ENCODE measurements around the gene ZBTB11. TPM values are rescaled to one million over a fixed set of nuclear protein-coding genes. Genes with fewer than 3 reads are reported as not detected.

The ZBTB11 gene
- polyA plus RNA-seq, 1 donor, result 19.1 TPM

DNA sequence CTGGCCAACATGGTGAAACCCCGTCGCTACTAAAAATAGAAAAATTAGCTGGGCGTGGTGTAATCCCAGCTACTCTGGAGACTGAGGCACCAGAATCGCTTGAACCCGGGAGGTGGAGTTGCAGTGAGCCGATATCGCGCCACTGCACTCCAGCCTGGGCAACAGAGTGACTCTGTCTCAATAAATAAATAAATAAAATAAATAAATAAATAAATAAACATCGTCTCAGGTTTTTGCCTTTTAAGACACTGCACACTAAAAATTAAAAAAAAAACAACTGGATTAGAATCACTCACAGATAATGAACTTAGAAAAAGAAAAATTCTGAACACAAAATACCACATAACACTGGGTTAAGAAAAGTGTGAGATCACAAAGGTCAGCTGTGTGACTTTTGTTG, 2.4 kb downstream of the ZBTB11 start:
- 100% methylated on average over 1 of the region's 9 CpGs for WGBS (ENCODE audit: insufficient coverage, low lambda C conversion rate)
- Histone ChIP-seq H3K9me3 (ENCODE audit: control insufficient read depth, low read depth, low read length) (no peaks in the 10 kb centered on the region), H3K36me3 (ENCODE audit: control insufficient read depth, insufficient read depth, low read length) (peaks cover 13% of the 10 kb centered on the region), H3K4me1 (ENCODE audit: control insufficient read depth, insufficient read depth, low read length) (peaks cover 11% of the 10 kb centered on the region), H3K4me3 (ENCODE audit: low read length) (no peak overlapping the region), H3K27me3 (ENCODE audit: control insufficient read depth, insufficient read depth, low read length) (no peaks in the 10 kb centered on the region), H3K27ac (ENCODE audit: low read length) (no peak overlapping the region)
- DNase-seq, result no peak

GRCh38 chr3:101673953-101674352, 3.0 kb downstream of the ZBTB11 start:
- peaks cover 11% of the 10 kb centered on the region for H3K4me1 ChIP-seq (ENCODE audit: control insufficient read depth, insufficient read depth, low read length)
- H3K36me3 ChIP-seq (ENCODE audit: control insufficient read depth, insufficient read depth, low read length), result peaks cover 17% of the 10 kb centered on the region
- no peaks in the 10 kb centered on the region for H3K9me3 ChIP-seq (ENCODE audit: control insufficient read depth, low read depth, low read length)
- H3K27ac ChIP-seq (ENCODE audit: low read length), result no peak overlapping the region
- WGBS (ENCODE audit: insufficient coverage, low lambda C conversion rate), result 94% methylated on average over 7 of the region's 13 CpGs
- no peak for DNase-seq
- no peaks in the 10 kb centered on the region for H3K27me3 ChIP-seq (ENCODE audit: control insufficient read depth, insufficient read depth, low read length)
- H3K4me3 ChIP-seq (ENCODE audit: low read length), result no peak overlapping the region

GRCh38 chr3:101671014-101671413, 5.9 kb downstream of the ZBTB11 start:
- no CpG with 5 or more reads among the region's 5 CpGs for WGBS (ENCODE audit: insufficient coverage, low lambda C conversion rate)
- Histone ChIP-seq H3K4me3 (ENCODE audit: low read length) (no peak overlapping the region), H3K4me1 (ENCODE audit: control insufficient read depth, insufficient read depth, low read length) (peaks cover 3% of the 10 kb centered on the region), H3K27ac (ENCODE audit: low read length) (no peak overlapping the region), H3K9me3 (ENCODE audit: control insufficient read depth, low read depth, low read length) (no peaks in the 10 kb centered on the region), H3K36me3 (ENCODE audit: control insufficient read depth, insufficient read depth, low read length) (peaks cover 26% of the 10 kb centered on the region), H3K27me3 (ENCODE audit: control insufficient read depth, insufficient read depth, low read length) (no peaks in the 10 kb centered on the region)
- no peak for DNase-seq

DNA sequence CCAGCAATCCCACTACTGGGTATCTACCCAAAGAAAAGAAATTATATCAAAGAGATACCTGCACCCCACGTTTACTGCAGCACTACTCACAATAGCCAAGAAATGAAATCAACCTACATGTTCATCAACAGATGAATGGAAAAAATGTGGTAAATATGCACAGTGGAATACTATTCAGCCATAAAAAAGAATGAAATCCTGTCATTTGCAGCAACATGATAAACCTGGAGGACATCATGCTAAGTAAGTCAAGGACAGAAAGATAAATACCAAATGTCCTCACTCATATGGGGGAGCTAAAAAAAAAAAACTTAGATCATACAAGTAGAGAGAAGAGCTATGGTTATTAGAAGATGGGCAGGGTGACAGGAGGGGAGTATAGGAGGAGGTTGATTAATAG, 9.1 kb downstream of the ZBTB11 start:
- Histone ChIP-seq H3K4me3 (ENCODE audit: low read length) (no peak overlapping the region), H3K4me1 (ENCODE audit: control insufficient read depth, insufficient read depth, low read length) (no peaks in the 10 kb centered on the region), H3K9me3 (ENCODE audit: control insufficient read depth, low read depth, low read length) (no peaks in the 10 kb centered on the region), H3K27ac (ENCODE audit: low read length) (no peak overlapping the region), H3K36me3 (ENCODE audit: control insufficient read depth, insufficient read depth, low read length) (peaks cover 40% of the 10 kb centered on the region), H3K27me3 (ENCODE audit: control insufficient read depth, insufficient read depth, low read length) (no peaks in the 10 kb centered on the region)
- no peak for DNase-seq
- WGBS (ENCODE audit: insufficient coverage, low lambda C conversion rate), result no CpG with 5 or more reads among the region's 1 CpG

- Histone ChIP-seq H3K27me3 (ENCODE audit: control insufficient read depth, insufficient read depth, low read length) (no peaks in the 10 kb centered on the region), H3K27ac (ENCODE audit: low read length) (no peak overlapping the region), H3K9me3 (ENCODE audit: control insufficient read depth, low read depth, low read length) (no peaks in the 10 kb centered on the region), H3K36me3 (ENCODE audit: control insufficient read depth, insufficient read depth, low read length) (peaks cover 40% of the 10 kb centered on the region), H3K4me3 (ENCODE audit: low read length) (no peak overlapping the region), H3K4me1 (ENCODE audit: control insufficient read depth, insufficient read depth, low read length) (no peaks in the 10 kb centered on the region)
- no peak for DNase-seq
- WGBS (ENCODE audit: insufficient coverage, low lambda C conversion rate), result 70% methylated on average over 2 of the region's 6 CpGs
Observed at GRCh38 chr3:101667331-101667730, 9.6 kb downstream of the ZBTB11 start.

- Histone ChIP-seq H3K36me3 (ENCODE audit: control insufficient read depth, insufficient read depth, low read length) (peaks cover 40% of the 10 kb centered on the region), H3K4me1 (ENCODE audit: control insufficient read depth, insufficient read depth, low read length) (no peaks in the 10 kb centered on the region), H3K27me3 (ENCODE audit: control insufficient read depth, insufficient read depth, low read length) (no peaks in the 10 kb centered on the region), H3K27ac (ENCODE audit: low read length) (no peak overlapping the region), H3K9me3 (ENCODE audit: control insufficient read depth, low read depth, low read length) (no peaks in the 10 kb centered on the region), H3K4me3 (ENCODE audit: low read length) (no peak overlapping the region)
- DNase-seq, result no peak
Observed at GRCh38 chr3:101665851-101666250, 11.1 kb downstream of the ZBTB11 start.

DNA sequence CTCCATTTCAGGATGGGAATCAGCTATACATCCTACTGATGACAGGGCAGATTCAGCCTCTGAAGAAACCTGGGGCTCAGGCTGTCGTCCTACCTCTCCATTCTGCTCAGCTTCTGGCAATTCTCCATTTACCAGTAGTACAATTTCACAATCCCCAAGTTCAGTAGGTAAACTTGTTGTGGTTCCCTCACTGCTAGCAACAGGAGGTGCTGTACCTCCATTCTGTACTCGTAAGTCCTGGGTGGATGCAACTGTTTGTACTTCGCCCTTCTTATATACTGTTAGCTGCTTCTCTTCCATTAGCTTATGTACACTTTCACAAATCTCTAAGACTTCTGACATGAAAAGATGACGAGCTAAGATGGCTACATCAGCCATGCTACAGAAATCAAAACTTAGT, 11.6 kb downstream of the ZBTB11 start:
- H3K27me3 ChIP-seq (ENCODE audit: control insufficient read depth, insufficient read depth, low read length), result no peaks in the 10 kb centered on the region
- WGBS (ENCODE audit: insufficient coverage, low lambda C conversion rate), result 100% methylated on average over 2 of the region's 4 CpGs
- no peak overlapping the region for H3K27ac ChIP-seq (ENCODE audit: low read length)
- no peaks in the 10 kb centered on the region for H3K4me1 ChIP-seq (ENCODE audit: control insufficient read depth, insufficient read depth, low read length)
- H3K4me3 ChIP-seq (ENCODE audit: low read length), result no peak overlapping the region
- DNase-seq, result no peak
- H3K36me3 ChIP-seq (ENCODE audit: control insufficient read depth, insufficient read depth, low read length), result peaks cover 39% of the 10 kb centered on the region
- no peaks in the 10 kb centered on the region for H3K9me3 ChIP-seq (ENCODE audit: control insufficient read depth, low read depth, low read length)

DNA sequence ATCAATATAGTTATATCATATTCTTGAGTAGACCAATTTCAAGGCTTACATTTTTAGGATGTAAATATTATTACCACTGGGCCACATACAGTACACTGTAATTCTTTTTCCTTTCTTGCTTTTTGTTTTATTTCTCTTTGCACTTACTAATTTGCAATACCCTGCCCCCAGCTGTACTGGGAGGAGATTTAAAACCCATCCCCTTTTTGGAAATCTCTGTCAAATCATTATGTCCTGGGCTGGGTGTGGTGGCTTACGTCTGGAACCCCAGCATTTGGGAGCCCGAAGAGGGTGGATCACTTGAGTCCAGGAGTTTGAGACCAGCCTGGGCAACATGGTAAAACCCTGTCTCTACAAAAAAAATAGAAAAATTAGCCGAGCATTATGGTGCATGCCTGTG, 16.2 kb downstream of the ZBTB11 start:
- Histone ChIP-seq H3K27me3 (ENCODE audit: control insufficient read depth, insufficient read depth, low read length) (no peaks in the 10 kb centered on the region), H3K4me1 (ENCODE audit: control insufficient read depth, insufficient read depth, low read length) (no peaks in the 10 kb centered on the region), H3K4me3 (ENCODE audit: low read length) (no peak overlapping the region), H3K36me3 (ENCODE audit: control insufficient read depth, insufficient read depth, low read length) (peaks cover 46% of the 10 kb centered on the region), H3K9me3 (ENCODE audit: control insufficient read depth, low read depth, low read length) (no peaks in the 10 kb centered on the region), H3K27ac (ENCODE audit: low read length) (no peak overlapping the region)
- no peak for DNase-seq
- WGBS (ENCODE audit: insufficient coverage, low lambda C conversion rate), result 100% methylated on average over 1 of the region's 3 CpGs

DNA sequence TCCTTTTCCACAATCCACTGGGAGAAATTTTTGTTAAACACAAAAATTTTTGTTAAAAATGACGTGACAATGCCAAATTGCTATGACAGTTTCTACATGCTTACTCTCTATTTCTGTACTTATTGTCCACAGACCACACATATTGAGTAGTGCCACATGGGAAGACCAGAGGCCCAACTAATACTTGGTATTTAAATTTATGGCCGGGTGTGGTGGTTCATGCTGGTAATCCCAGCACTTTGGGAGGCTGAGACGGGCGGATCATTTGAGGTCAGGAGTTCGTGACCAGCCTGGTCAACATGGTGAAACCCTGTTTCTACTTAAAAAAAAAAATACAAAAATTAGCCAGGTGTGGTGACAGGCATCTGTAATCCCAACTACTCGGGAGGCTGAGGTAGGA, 20.3 kb downstream of the ZBTB11 start:
- no peak overlapping the region for H3K27ac ChIP-seq (ENCODE audit: low read length)
- no peak for DNase-seq
- 100% methylated on average over 1 of the region's 6 CpGs for WGBS (ENCODE audit: insufficient coverage, low lambda C conversion rate)
- H3K4me1 ChIP-seq (ENCODE audit: control insufficient read depth, insufficient read depth, low read length), result no peaks in the 10 kb centered on the region
- no peak overlapping the region for H3K4me3 ChIP-seq (ENCODE audit: low read length)
- H3K36me3 ChIP-seq (ENCODE audit: control insufficient read depth, insufficient read depth, low read length), result peaks cover 58% of the 10 kb centered on the region
- H3K9me3 ChIP-seq (ENCODE audit: control insufficient read depth, low read depth, low read length), result no peaks in the 10 kb centered on the region
- H3K27me3 ChIP-seq (ENCODE audit: control insufficient read depth, insufficient read depth, low read length), result no peaks in the 10 kb centered on the region

DNA sequence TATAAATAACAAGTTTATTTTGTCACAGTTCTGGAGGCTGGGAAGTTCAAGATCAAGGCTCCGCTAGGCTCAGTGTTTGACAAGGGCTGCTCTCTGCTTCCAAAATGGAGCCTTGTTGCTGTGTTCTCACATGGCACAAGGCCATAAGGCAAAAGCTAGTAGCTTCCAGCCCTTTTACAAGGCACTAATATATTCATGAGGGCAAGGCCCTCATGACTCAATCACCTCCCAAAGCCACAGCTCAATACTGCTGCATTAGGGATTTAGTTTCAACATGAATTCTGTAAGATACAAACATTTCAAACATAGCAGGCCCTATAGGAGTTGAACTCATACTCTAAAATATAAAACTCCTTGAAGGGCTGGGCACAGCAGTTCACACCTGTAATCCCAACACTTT, 30.2 kb downstream of the ZBTB11 start:
- Histone ChIP-seq H3K27ac (ENCODE audit: low read length) (no peak overlapping the region), H3K36me3 (ENCODE audit: control insufficient read depth, insufficient read depth, low read length) (peaks cover 26% of the 10 kb centered on the region), H3K9me3 (ENCODE audit: control insufficient read depth, low read depth, low read length) (peaks cover 7% of the 10 kb centered on the region), H3K4me1 (ENCODE audit: control insufficient read depth, insufficient read depth, low read length) (no peaks in the 10 kb centered on the region), H3K4me3 (ENCODE audit: low read length) (no peak overlapping the region), H3K27me3 (ENCODE audit: control insufficient read depth, insufficient read depth, low read length) (no peaks in the 10 kb centered on the region)
- no peak for DNase-seq
- WGBS (ENCODE audit: insufficient coverage, low lambda C conversion rate), result no CpG with 5 or more reads among the region's 1 CpG

- no peaks in the 10 kb centered on the region for H3K27me3 ChIP-seq (ENCODE audit: control insufficient read depth, insufficient read depth, low read length)
- H3K4me1 ChIP-seq (ENCODE audit: control insufficient read depth, insufficient read depth, low read length), result no peaks in the 10 kb centered on the region
- no peak for DNase-seq
- H3K27ac ChIP-seq (ENCODE audit: low read length), result no peak overlapping the region
- no peak overlapping the region for H3K4me3 ChIP-seq (ENCODE audit: low read length)
- WGBS (ENCODE audit: insufficient coverage, low lambda C conversion rate), result 86% methylated on average over 1 of the region's 6 CpGs
- H3K9me3 ChIP-seq (ENCODE audit: control insufficient read depth, low read depth, low read length), result peaks cover 6% of the 10 kb centered on the region
- peaks cover 14% of the 10 kb centered on the region for H3K36me3 ChIP-seq (ENCODE audit: control insufficient read depth, insufficient read depth, low read length)
Observed at GRCh38 chr3:101643861-101644613, 32.9 kb downstream of the ZBTB11 start.

Data from large intestine (tissue), 3 donors.